ENCODE results near the gene OTOP2.
"Not testable (repeated sequence)": the region's sequence is repeated elsewhere in the genome, so short reads cannot be mapped to it uniquely, and the experiment has no call there.

OTOP2 gene

GRCh38 chr17:74977802-74978201 lies 53.7 kb downstream of the OTOP2 start:
- no peak for DNase-seq

DNA sequence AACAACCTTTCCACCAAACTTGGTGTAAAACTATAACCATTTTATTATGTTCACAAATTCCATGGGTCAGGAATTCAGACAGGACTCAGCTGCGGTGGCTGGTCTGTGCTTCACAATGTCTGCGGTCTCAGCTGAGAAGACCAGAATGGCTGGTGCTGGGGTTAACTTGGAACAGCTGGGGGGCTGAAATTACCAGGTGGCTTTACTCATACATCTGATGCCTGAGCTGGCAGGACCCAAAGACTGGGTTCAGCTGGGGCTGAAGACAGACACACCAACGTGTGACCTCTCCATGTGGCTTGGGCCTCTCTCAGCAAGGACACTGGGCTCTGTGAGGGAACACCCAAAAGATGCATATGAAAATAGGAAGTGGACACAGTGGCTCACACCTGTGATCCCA lies 54.2 kb downstream of the OTOP2 start:
- DNase-seq: no peak

GRCh38 chr17:74979408-74980146 lies 55.5 kb downstream of the OTOP2 start:
- no peak for DNase-seq

DNA sequence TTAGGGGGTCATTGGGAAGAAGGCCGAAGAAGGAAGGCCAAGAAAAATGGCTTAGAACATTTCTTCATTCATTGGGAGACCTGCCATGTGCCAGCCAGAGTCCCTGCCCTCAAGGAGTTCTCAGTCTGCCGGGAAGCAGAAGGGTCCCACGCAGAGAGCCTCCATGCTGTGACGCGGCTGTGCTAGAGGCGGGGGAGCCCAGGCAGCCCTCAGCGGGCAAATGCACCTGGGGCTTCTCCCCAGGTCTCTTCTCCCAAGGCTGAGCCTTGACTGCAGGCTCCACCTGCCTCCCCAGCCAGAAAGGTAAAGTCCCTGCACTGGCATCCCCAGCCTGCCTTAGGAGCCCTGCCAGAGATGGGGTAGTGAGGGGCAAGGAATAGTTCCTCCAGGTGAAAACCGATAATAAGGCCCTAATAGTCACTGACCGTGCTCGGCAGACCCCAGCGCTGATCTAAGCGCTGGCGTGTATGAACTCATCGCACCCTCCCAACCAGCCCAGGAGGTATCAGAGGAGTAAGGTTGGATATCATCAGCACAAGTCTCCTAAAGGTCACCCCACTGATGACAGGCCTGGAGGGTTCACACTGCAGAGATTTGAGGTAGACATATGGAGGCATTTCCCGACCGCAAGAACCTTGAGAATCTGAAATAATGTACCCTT lies 57.4 kb downstream of the OTOP2 start:
- no peak for DNase-seq

GRCh38 chr17:74981979-74982662 lies 58.0 kb downstream of the OTOP2 start:
- peak; percentile 49 for DNase-seq

DNA sequence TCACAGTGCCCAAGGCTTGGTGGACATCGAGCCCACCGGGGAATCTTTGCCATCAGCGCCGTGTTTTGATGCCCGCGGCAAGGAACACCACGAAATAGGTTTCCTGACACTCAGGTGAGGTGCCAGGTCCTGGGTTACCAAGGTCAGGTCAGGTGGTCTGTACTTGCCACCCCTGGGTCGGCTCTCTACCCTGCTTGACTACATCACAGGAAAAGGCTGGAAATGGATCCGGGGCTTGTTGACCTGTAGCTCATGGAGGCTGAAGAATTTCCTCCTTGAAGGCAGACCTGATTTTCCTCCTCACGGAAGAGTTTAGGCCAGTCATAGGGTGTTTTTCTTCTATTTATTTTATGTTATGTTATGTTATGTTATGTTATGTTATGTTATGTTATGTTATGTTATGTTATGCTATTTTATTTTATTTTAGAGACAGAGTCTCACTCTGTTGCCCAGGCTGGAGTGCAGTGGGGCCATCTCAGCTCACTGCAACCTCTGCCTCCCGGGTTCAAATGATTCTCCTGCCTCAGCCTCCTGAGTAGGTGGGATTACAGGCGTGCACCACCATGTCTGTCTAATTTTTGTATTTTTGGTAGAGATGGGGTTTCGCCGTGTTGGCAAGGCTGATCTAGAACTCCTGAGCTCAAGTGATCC lies 58.7 kb downstream of the OTOP2 start:
- DNase-seq: not testable (repeated sequence)

Data from NCI-H524 treated with DMSO at 0.1 percent for 48 hours (cell line).